Dedifferentiated amniotic fluid mesenchymal stem cell (primary cell): ENCODE measurements around the gene MRPL20.
"Not testable (repeated sequence)": the region's sequence is repeated elsewhere in the genome, so short reads cannot be mapped to it uniquely, and the experiment has no call there.

ENCODE experiments used
- DNase-seq: peaks from one replicate; pipeline ENCODE4 v3.0.0-alpha.2; 2016; ENCODE audit errors: extremely low spot score

The MRPL20 gene

GRCh38 chr1:1387098-1388077, 19.7 kb downstream of the MRPL20 start:
- no peak for DNase-seq

DNA sequence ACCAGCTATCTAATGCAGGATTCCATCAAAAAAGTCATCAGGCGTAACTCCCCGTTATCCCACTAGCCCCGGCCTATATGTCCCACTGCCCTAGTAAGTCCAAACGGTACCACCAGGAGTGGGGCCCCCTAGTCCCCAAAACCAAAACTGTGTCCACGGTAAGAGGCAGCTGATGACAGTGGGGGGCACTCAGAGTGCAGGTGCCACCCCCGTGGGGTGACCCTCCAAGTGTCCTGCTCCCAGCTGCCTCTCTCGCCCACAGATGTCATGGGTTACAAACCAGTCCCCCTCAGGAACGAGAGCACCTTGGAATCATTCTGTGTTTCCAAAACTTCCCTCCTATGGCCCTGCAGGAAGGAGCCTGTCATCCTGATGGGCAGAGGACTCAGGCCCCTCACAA, 21.2 kb downstream of the MRPL20 start:
- no peak for DNase-seq

DNA sequence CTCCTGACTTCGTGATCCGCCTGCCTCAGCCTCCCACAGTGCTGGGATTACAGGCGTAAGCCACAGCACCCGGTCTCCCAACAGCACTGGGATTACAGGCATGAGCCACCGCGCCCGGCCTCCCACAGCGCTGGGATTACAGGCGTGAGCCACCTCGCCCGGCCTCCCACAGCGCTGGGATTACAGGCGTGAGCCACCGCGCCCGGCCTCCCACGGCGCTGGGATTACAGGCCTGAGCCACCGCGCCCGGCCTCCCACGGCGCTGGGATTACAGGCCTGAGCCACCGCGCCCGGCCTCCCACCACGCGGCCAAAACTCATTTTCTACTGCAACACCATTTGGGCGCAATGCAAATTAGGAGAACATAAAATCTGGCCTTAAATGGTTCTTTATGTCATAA, 21.8 kb downstream of the MRPL20 start:
- not testable (repeated sequence) for DNase-seq

DNA sequence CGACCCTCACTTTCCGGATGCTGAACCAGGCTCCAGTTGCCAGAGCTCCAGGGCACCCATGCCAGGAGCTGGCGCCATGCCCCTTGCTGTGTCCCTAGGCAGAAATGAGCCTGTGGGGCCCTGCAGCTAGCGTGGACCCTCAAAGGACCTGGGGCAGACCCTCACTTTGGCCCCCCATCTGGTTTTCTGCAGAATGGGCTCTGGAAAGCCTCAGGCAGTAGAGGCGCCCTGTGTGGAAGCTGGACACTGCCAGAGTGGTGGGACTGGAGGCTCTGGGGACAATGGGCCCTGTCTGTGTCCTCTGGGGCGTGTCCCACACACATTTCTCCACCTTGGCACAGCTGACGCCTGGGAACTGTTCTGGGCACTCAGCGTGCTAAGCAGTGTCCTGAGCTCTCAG, 25.8 kb downstream of the MRPL20 start:
- no peak for DNase-seq

DNA sequence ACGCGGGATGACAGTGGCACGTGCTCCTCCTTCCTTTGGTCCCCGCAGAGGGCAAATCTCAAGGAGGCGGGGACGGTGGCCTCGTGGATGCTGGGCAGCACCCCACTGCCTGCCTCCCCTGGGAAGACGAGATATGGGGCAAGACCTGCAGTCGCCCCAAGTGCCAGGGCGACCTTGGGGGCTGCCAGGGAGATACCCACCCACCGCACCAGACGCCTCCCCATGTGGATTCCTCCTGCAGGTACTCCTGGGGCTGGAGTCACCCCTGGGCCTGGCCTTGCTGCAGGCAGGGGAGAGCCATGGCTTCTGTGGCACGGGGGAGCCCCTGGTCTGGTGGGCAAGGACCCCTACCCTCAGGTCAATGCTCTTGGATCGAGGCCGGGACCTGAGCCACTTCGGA, 26.2 kb downstream of the MRPL20 start:
- no peak for DNase-seq

GRCh38 chr1:1377540-1378205, 29.4 kb downstream of the MRPL20 start:
- no peak for DNase-seq

DNA sequence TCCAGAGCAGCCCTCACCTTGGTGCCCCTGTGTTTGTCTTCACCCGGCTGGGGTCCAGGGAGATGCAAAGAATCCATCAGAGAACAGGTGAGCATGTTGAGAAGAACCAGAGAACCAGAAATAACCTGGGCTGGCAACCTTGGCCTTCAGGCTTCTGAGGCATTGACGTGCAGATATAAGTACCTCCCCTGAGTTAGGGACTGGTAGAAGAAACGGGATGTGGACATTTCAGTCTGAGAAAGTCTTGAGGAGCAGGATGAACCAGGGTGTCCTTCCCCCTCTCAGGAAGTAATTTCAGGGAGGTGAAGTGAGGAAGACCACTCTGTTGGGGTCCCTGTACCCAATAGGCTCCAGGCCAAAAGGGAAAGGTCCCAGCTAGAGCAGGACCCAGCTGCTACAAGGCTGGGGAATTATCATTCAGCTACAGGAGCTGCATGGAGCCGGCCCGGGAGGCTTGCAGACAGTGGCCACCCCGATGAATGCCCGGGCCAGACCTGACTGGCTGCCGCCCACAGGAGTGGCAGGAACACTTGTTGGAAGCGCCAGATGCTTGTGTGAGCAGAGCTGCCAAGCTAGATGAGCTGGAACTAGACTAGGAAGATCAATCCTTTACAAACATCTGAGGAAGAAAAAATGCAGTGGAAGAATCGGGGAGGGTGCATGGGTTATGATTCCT, 30.4 kb downstream of the MRPL20 start:
- DNase-seq, result no peak

DNA sequence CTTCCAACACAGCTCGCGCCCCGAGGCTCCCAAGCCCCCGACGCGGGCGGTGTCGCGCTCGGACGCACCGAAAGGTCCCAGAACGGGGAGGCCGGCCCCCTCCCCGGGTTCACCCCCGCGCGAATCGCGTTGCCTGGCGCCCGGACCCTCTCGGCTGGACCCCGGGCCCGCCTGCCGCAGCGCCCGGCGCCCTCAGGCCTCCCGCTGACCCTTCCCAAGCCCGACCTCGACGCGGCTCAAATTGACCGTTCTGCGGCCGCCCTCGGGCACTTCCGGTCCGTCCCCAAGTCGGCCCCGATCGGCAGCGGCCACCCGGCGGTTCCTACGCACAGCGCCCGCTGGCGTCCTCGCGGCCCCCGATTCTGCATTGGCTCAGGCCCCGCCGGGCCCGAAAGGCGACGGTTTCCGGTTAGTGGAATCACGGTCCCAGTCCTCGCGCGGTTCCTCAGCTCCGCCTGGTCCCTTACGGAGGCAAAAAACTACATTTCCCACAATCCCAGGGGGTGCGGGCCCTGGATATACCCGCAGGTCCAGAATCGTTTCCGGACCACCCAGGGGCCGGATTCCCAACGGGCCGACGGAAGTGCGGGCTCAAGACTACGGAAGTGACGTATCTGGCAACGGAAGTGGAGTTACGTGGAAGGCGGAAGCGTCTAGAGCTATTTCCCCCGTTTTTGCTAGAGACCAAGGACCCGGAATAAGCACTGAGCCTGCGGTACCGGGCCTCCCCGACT, 32.0 kb downstream of the MRPL20 start, which contains the start of gene AURKAIP1:
AURKAIP1 (minus strand) TSS at position 279 of the 734 bp plus-strand sequence. CDS start 451 bp downstream, outside the sequence.
- peak; percentile 100 for DNase-seq

- no peak for DNase-seq
Measured at GRCh38 chr1:1374589-1374928, 32.5 kb downstream of the MRPL20 start.

- DNase-seq, result no peak
Measured at GRCh38 chr1:1373815-1374588, 33.1 kb downstream of the MRPL20 start.

DNA sequence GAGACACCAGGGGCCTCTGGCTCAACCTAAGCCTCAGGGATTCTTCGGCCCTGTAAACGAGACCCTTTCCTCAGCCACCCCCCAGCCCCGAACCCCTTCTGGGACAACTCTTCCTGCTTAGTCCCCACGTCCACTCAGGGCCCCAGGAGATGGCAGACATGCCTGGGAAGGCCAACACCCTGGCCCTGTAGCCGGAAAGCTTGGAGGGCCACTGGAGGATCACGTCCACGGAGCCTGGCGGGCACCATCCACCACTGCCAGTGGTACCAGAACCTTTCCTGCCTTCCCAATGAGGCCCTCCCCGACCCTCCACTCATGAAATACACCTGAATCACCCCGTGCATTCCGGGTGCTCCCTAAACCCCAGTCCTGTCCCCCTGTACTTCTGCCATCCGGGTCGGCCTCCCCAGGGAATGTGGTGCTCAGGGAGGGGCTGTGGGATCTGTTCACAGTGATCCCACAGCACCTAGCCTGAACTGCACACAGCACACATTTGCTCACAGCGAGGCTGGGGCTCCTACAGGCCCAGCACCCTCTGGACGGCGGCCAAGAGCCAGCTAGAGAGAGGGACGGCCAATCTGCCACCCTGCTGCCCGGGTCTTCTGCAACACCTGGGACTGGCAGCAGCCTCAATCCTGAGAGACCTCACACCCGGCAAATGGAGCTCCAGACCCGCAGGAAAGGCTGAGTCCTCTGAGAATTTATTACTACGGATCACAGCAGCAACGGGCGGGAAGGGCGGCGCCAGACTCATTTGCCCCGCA, 33.9 kb downstream of the MRPL20 start:
- DNase-seq, result no peak

GRCh38 chr1:1371746-1372711, 35.1 kb downstream of the MRPL20 start:
- DNase-seq, result no peak

- DNase-seq, result no peak
Measured at GRCh38 chr1:1371364-1371745, 35.7 kb downstream of the MRPL20 start.

GRCh38 chr1:1370771-1371300, 36.3 kb downstream of the MRPL20 start:
- no peak for DNase-seq

- not testable (repeated sequence) for DNase-seq
Measured at GRCh38 chr1:1370094-1370493, 37.0 kb downstream of the MRPL20 start.

GRCh38 chr1:1367315-1367714, 39.8 kb downstream of the MRPL20 start:
- DNase-seq, result no peak

- DNase-seq, result no peak
Measured at GRCh38 chr1:1366699-1367066, 40.4 kb downstream of the MRPL20 start.

GRCh38 chr1:1365875-1366698, 41.0 kb downstream of the MRPL20 start:
- DNase-seq, result no peak
